Activated CD4-positive, alpha-beta T cell treated with anti-CD3 and anti-CD28 coated beads, Interleukin-2, amount 10 ng/mL, durations not matched to agents 7 days and 5 days (primary cell): Measurements from ENCODE around the gene ARMCX1. TPM values are rescaled to one million over a fixed set of nuclear protein-coding genes. Genes with fewer than 3 reads are reported as not detected.

Experiments
- total RNA-seq, 2 experiments: library from RNA; stranded (reverse); gene quantifications; one replicate each; pipeline ENCODE4 v1.2.3, GENCODE V29; 2021

Gene ARMCX1
- total RNA-seq, 2 experiments from 2014 or later: 0.08 to 0.12 TPM

Other genes with a start within 250 kb of the ARMCX1 start
- 10 to 100 TPM; 11.6 to 13.5 TPM for gene TIMM8A, start 201.8 kb upstream of the ARMCX1 start, total RNA-seq
- gene BTK, start 164.4 kb upstream of the ARMCX1 start, total RNA-seq: not detected
- 100 to 1,000 TPM; 255 to 425 TPM for gene RPL36A, start 159.5 kb upstream of the ARMCX1 start, total RNA-seq
- gene GLA, start 142.6 kb upstream of the ARMCX1 start, total RNA-seq: 10 to 100 TPM; 28.9 to 29.5 TPM
- gene HNRNPH2, start 142.3 kb upstream of the ARMCX1 start, total RNA-seq: 10 to 100 TPM; 41.7 to 46.9 TPM
- 1 to 10 TPM in 1 of 2 experiments, under 1 TPM in 1; 0.96 to 1.3 TPM for gene ARMCX4, start 65.1 kb upstream of the ARMCX1 start, total RNA-seq
- 10 to 100 TPM; 35.2 to 40.8 TPM for gene ARMCX6, start 67.5 kb downstream of the ARMCX1 start, total RNA-seq
- 10 to 100 TPM; 17.0 to 23.3 TPM for gene ARMCX3, start 72.6 kb downstream of the ARMCX1 start, total RNA-seq
- 1 to 10 TPM; 2.4 to 2.6 TPM for gene ARMCX2, start 109.3 kb downstream of the ARMCX1 start, total RNA-seq